ENCODE results near the gene ESAM. TPM values are rescaled to one million over a fixed set of nuclear protein-coding genes. Genes with fewer than 3 reads are reported as not detected.

ESAM gene
- total and polyA plus RNA-seq, 10 of the 15 experiments (the other 5 are each of a cell fraction or from before 2014, with no cell fraction given) = 2.7 to 43.6 (median 19.5) TPM

DNA sequence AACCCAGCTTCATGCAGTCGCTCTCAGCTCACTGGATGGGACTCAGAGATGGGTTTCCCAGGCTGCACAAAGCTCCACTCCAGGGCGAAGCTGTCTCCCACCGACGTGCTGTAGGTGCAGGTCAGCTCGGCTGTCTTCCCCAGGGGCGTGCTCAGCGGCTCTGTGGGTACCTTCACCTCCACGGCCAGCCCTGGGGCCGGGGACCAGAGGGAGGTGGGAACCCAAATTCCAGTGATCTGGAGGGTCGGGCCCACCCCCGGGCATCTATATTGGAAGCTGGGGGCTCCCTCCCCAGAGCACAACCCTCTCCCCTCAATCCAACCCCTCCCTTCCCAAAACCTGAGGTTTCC is 10.7 kb downstream of the ESAM start:
- no peaks in the 10 kb centered on the region for H3K27me3 ChIP-seq (replicated peaks in 1 of 2; ENCODE audit: control insufficient read depth in 2 of 2, insufficient read depth in 2 of 2, low read length in 1 of 2)
- no peak for FAIRE-seq
- H3K4me1 ChIP-seq (ENCODE audit: control insufficient read depth, insufficient read depth, low read length) = peaks cover 1% of the 10 kb centered on the region; the same call in 1 of the 2 replicates
- intact Hi-C loops (cut with micrococcal nuclease; ENCODE audit: unreplicated experiment) (no loop called here), in situ Hi-C loops (cut with MboI) (no loop called here)
- ChIA-PET RAD21 (ENCODE audit: unreplicated experiment) (interaction anchor here (1.8 kb wide), 1 partner anchor 82 kb away, joined by 6 read pairs; no protein-coding TSS in a partner anchor), POLR2A (no interaction called here), CTCF (interaction anchor here (0.6 kb wide), 1 partner anchor 43 kb away, joined by 3 read pairs; no protein-coding TSS in a partner anchor), SMC1A (ENCODE audit: uncharacterized antibody, unreplicated experiment) (interaction anchor here (1.5 kb wide), 1 partner anchor 10 kb away, joined by 3 read pairs; no protein-coding TSS in a partner anchor)
- H3K79me2 ChIP-seq (ENCODE audit: control insufficient read depth, insufficient read depth, low read length) = no peaks in the 10 kb centered on the region; the same call in 1 of the 2 replicates
- no peak for DNase-seq (ENCODE audit: low read depth, low spot score)
- H3K9me3 ChIP-seq (replicated peaks; ENCODE audit: control insufficient read depth, insufficient read depth, low read length) = no peaks in the 10 kb centered on the region
- no peak overlapping the region for H2AFZ ChIP-seq (ENCODE audit: control insufficient read depth, low read depth, low read length)
- ATAC-seq = no peak
- H3K27ac ChIP-seq (ENCODE audit: control insufficient read depth, insufficient read depth) = no peak overlapping the region
- no peaks in the 10 kb centered on the region; a peak in 1 of 4 replicates for H3K36me3 ChIP-seq (ENCODE audit: control insufficient read depth in 2 of 2, insufficient read depth in 2 of 2, low read length in 1 of 2)
- H4K20me1 ChIP-seq (ENCODE audit: control insufficient read depth, insufficient read depth) = no peaks in the 10 kb centered on the region
- no TSS peak for BruUV-seq (replicated peaks)
- H3K9ac ChIP-seq (ENCODE audit: control insufficient read depth, insufficient read depth, low read length) = no peak overlapping the region
- H3K4me3 ChIP-seq = no peak overlapping the region
- WGBS (ENCODE audit: insufficient coverage, insufficient replicate concordance, low lambda C conversion rate, missing lambda C conversion rate) = 50% methylated on average over 10 of the region's 11 CpGs
- no peak overlapping the region for H3K4me2 ChIP-seq (ENCODE audit: control insufficient read depth, insufficient read depth)
- TF ChIP-seq, protein P1, sequence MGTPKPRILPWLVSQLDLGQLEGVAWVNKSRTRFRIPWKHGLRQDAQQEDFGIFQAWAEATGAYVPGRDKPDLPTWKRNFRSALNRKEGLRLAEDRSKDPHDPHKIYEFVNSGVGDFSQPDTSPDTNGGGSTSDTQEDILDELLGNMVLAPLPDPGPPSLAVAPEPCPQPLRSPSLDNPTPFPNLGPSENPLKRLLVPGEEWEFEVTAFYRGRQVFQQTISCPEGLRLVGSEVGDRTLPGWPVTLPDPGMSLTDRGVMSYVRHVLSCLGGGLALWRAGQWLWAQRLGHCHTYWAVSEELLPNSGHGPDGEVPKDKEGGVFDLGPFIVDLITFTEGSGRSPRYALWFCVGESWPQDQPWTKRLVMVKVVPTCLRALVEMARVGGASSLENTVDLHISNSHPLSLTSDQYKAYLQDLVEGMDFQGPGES (IDR thresholded peaks at IDR 0.05) = no peak
- TF ChIP-seq, protein P2, sequence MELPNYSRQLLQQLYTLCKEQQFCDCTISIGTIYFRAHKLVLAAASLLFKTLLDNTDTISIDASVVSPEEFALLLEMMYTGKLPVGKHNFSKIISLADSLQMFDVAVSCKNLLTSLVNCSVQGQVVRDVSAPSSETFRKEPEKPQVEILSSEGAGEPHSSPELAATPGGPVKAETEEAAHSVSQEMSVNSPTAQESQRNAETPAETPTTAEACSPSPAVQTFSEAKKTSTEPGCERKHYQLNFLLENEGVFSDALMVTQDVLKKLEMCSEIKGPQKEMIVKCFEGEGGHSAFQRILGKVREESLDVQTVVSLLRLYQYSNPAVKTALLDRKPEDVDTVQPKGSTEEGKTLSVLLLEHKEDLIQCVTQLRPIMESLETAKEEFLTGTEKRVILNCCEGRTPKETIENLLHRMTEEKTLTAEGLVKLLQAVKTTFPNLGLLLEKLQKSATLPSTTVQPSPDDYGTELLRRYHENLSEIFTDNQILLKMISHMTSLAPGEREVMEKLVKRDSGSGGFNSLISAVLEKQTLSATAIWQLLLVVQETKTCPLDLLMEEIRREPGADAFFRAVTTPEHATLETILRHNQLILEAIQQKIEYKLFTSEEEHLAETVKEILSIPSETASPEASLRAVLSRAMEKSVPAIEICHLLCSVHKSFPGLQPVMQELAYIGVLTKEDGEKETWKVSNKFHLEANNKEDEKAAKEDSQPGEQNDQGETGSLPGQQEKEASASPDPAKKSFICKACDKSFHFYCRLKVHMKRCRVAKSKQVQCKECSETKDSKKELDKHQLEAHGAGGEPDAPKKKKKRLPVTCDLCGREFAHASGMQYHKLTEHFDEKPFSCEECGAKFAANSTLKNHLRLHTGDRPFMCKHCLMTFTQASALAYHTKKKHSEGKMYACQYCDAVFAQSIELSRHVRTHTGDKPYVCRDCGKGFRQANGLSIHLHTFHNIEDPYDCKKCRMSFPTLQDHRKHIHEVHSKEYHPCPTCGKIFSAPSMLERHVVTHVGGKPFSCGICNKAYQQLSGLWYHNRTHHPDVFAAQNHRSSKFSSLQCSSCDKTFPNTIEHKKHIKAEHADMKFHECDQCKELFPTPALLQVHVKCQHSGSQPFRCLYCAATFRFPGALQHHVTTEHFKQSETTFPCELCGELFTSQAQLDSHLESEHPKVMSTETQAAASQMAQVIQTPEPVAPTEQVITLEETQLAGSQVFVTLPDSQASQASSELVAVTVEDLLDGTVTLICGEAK (IDR thresholded peaks at IDR 0.05; ENCODE audit: borderline replicate concordance) = no peak
- TF ChIP-seq, protein P3, sequence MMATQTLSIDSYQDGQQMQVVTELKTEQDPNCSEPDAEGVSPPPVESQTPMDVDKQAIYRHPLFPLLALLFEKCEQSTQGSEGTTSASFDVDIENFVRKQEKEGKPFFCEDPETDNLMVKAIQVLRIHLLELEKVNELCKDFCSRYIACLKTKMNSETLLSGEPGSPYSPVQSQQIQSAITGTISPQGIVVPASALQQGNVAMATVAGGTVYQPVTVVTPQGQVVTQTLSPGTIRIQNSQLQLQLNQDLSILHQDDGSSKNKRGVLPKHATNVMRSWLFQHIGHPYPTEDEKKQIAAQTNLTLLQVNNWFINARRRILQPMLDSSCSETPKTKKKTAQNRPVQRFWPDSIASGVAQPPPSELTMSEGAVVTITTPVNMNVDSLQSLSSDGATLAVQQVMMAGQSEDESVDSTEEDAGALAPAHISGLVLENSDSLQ (IDR thresholded peaks at IDR 0.05) = no peak
- TF ChIP-seq, protein P4, sequence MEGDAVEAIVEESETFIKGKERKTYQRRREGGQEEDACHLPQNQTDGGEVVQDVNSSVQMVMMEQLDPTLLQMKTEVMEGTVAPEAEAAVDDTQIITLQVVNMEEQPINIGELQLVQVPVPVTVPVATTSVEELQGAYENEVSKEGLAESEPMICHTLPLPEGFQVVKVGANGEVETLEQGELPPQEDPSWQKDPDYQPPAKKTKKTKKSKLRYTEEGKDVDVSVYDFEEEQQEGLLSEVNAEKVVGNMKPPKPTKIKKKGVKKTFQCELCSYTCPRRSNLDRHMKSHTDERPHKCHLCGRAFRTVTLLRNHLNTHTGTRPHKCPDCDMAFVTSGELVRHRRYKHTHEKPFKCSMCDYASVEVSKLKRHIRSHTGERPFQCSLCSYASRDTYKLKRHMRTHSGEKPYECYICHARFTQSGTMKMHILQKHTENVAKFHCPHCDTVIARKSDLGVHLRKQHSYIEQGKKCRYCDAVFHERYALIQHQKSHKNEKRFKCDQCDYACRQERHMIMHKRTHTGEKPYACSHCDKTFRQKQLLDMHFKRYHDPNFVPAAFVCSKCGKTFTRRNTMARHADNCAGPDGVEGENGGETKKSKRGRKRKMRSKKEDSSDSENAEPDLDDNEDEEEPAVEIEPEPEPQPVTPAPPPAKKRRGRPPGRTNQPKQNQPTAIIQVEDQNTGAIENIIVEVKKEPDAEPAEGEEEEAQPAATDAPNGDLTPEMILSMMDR (IDR thresholded peaks at IDR 0.05 in 2 of 3, conservative IDR thresholded peaks at IDR 0.05 in 1 of 3; ENCODE audit: control insufficient read depth in 2 of 3, extremely low read depth in 1 of 3, insufficient read depth in 1 of 3, low read depth in 3 of 3, low read length in 3 of 3) = no peak
- TF ChIP-seq POU2F2 (IDR thresholded peaks at IDR 0.05; ENCODE audit: borderline replicate concordance, low read depth, low read length) = no peak
- TF ChIP-seq, protein P5, sequence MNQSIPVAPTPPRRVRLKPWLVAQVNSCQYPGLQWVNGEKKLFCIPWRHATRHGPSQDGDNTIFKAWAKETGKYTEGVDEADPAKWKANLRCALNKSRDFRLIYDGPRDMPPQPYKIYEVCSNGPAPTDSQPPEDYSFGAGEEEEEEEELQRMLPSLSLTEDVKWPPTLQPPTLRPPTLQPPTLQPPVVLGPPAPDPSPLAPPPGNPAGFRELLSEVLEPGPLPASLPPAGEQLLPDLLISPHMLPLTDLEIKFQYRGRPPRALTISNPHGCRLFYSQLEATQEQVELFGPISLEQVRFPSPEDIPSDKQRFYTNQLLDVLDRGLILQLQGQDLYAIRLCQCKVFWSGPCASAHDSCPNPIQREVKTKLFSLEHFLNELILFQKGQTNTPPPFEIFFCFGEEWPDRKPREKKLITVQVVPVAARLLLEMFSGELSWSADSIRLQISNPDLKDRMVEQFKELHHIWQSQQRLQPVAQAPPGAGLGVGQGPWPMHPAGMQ (IDR thresholded peaks at IDR 0.05; ENCODE audit: borderline replicate concordance) = no peak
- no peak for TF ChIP-seq SIX5 (IDR thresholded peaks at IDR 0.05; ENCODE audit: low read depth, low read length, severe bottlenecking)
- TF ChIP-seq, protein P6, sequence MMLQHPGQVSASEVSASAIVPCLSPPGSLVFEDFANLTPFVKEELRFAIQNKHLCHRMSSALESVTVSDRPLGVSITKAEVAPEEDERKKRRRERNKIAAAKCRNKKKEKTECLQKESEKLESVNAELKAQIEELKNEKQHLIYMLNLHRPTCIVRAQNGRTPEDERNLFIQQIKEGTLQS (IDR thresholded peaks at IDR 0.05; ENCODE audit: borderline replicate concordance, extremely low read depth, low read depth, low read length) = no peak
- no peak for TF ChIP-seq ZNF384 (IDR thresholded peaks at IDR 0.05; ENCODE audit: borderline replicate concordance, low read depth, low read length)
- TF ChIP-seq HDAC2 (IDR thresholded peaks at IDR 0.05) = no peak
- TF ChIP-seq, protein P7, sequence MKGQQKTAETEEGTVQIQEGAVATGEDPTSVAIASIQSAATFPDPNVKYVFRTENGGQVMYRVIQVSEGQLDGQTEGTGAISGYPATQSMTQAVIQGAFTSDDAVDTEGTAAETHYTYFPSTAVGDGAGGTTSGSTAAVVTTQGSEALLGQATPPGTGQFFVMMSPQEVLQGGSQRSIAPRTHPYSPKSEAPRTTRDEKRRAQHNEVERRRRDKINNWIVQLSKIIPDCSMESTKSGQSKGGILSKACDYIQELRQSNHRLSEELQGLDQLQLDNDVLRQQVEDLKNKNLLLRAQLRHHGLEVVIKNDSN (IDR thresholded peaks at IDR 0.05; ENCODE audit: borderline replicate concordance, extremely low read length, insufficient read depth, low read depth, low read length) = no peak
- no peak for TF ChIP-seq HCFC1 (IDR thresholded peaks at IDR 0.05; ENCODE audit: low read length)

Measured in GM12878 (cell line).